ENCODE measurements around the gene PAX7. TPM values are rescaled to one million over a fixed set of nuclear protein-coding genes. Genes with fewer than 3 reads are reported as not detected.

The PAX7 gene
- total and polyA plus RNA-seq, 2 donors (not counting 1 experiment from before 2014, with no cell fraction given) = not detected

GRCh38 chr1:18735224-18735997, 104.8 kb downstream of the PAX7 start:
- Histone ChIP-seq H3K27ac (ENCODE audit: low read length in 2 of 2) (no peak overlapping the region), H3K27me3 (replicated peaks in 1 of 4; ENCODE audit: control extremely low read depth in 1 of 4, control insufficient read depth in 3 of 4, insufficient read depth in 4 of 4, low read length in 3 of 4) (peaks cover 0 to 7% (median 2%) of the 10 kb centered on the region in 4 experiments), H3K9me3 (ENCODE audit: control extremely low read depth in 1 of 3, control insufficient read depth in 2 of 3, insufficient read depth in 1 of 3, low read length in 2 of 3) (peaks cover 0 to 7% (median 0%) of the 10 kb centered on the region in 3 donors), H3K4me2 (replicated peaks; ENCODE audit: low read depth, low read length, poor library complexity, severe bottlenecking) (no peak overlapping the region), H3K79me2 (ENCODE audit: control insufficient read depth, insufficient read depth, low read length) (no peaks in the 10 kb centered on the region), H3K36me3 (replicated peaks in 1 of 2; ENCODE audit: control extremely low read depth in 1 of 2, control insufficient read depth in 1 of 2, extremely low read depth in 1 of 2, insufficient read depth in 2 of 2, low read length in 1 of 2) (no peaks in the 10 kb centered on the region), H4K20me1 (ENCODE audit: control insufficient read depth, insufficient read depth, low read length, poor library complexity, severe bottlenecking) (no peaks in the 10 kb centered on the region), H3K4me3 (ENCODE audit: control extremely low read depth in 1 of 5, extremely low read depth in 1 of 5, insufficient read depth in 1 of 5, low read depth in 2 of 5, low read length in 4 of 5) (no peak overlapping the region), H3K4me1 (ENCODE audit: control insufficient read depth in 2 of 2, insufficient read depth in 2 of 2, low read length in 2 of 2) (no peaks in the 10 kb centered on the region), H2AFZ (ENCODE audit: insufficient read depth, low read depth, low read length, poor library complexity, severe bottlenecking) (no peak overlapping the region), H3K9ac (ENCODE audit: low read length) (no peak overlapping the region)
- ChIA-PET CTCF (no interaction called here), POLR2A (no interaction called here)
- intact Hi-C loops (cut with micrococcal nuclease) = no loop called here
- ATAC-seq (ENCODE audit: low read depth) = no peak
- Mint-ChIP-seq H3K4me1 (no peaks in the 10 kb centered on the region), H3K27ac (no peak overlapping the region), H3K4me3 (no peak overlapping the region), H3K9me3 (ENCODE audit: insufficient read depth) (no peaks in the 10 kb centered on the region), H3K27me3 (peaks cover 26% of the 10 kb centered on the region)
- no peak for DNase-seq
- TF ChIP-seq, protein P1, sequence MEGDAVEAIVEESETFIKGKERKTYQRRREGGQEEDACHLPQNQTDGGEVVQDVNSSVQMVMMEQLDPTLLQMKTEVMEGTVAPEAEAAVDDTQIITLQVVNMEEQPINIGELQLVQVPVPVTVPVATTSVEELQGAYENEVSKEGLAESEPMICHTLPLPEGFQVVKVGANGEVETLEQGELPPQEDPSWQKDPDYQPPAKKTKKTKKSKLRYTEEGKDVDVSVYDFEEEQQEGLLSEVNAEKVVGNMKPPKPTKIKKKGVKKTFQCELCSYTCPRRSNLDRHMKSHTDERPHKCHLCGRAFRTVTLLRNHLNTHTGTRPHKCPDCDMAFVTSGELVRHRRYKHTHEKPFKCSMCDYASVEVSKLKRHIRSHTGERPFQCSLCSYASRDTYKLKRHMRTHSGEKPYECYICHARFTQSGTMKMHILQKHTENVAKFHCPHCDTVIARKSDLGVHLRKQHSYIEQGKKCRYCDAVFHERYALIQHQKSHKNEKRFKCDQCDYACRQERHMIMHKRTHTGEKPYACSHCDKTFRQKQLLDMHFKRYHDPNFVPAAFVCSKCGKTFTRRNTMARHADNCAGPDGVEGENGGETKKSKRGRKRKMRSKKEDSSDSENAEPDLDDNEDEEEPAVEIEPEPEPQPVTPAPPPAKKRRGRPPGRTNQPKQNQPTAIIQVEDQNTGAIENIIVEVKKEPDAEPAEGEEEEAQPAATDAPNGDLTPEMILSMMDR (IDR thresholded peaks at IDR 0.05) = no peak
- TF ChIP-seq EZH2 (IDR thresholded peaks at IDR 0.05; ENCODE audit: borderline replicate concordance, insufficient read depth, low read depth, low read length, poor library complexity, severe bottlenecking) = no peak
- WGBS (ENCODE audit: insufficient coverage) = 87% methylated on average over 14 of the region's 22 CpGs

- Histone ChIP-seq H3K79me2 (ENCODE audit: control insufficient read depth, insufficient read depth, low read length) (no peaks in the 10 kb centered on the region), H2AFZ (ENCODE audit: insufficient read depth, low read depth, low read length, poor library complexity, severe bottlenecking) (no peak overlapping the region), H3K36me3 (replicated peaks in 1 of 2; ENCODE audit: control extremely low read depth in 1 of 2, control insufficient read depth in 1 of 2, extremely low read depth in 1 of 2, insufficient read depth in 2 of 2, low read length in 1 of 2) (no peaks in the 10 kb centered on the region), H4K20me1 (ENCODE audit: control insufficient read depth, insufficient read depth, low read length, poor library complexity, severe bottlenecking) (no peaks in the 10 kb centered on the region), H3K4me1 (ENCODE audit: control insufficient read depth in 2 of 2, insufficient read depth in 2 of 2, low read length in 2 of 2) (no peaks in the 10 kb centered on the region), H3K27ac (ENCODE audit: low read length in 2 of 2) (no peak overlapping the region), H3K4me3 (ENCODE audit: control extremely low read depth in 1 of 5, extremely low read depth in 1 of 5, insufficient read depth in 1 of 5, low read depth in 2 of 5, low read length in 4 of 5) (no peak overlapping the region), H3K27me3 (replicated peaks in 1 of 4; ENCODE audit: control extremely low read depth in 1 of 4, control insufficient read depth in 3 of 4, insufficient read depth in 4 of 4, low read length in 3 of 4) (peaks cover 0 to 7% (median 1%) of the 10 kb centered on the region in 4 experiments), H3K4me2 (replicated peaks; ENCODE audit: low read depth, low read length, poor library complexity, severe bottlenecking) (no peak overlapping the region), H3K9me3 (ENCODE audit: control extremely low read depth in 1 of 3, control insufficient read depth in 2 of 3, insufficient read depth in 1 of 3, low read length in 2 of 3) (peaks cover 0 to 7% (median 0%) of the 10 kb centered on the region in 3 donors), H3K9ac (ENCODE audit: low read length) (no peak overlapping the region)
- H3K9me3 Mint-ChIP-seq (ENCODE audit: insufficient read depth) = no peaks in the 10 kb centered on the region
- H3K27ac Mint-ChIP-seq = no peak overlapping the region
- H3K27me3 Mint-ChIP-seq = peaks cover 31% of the 10 kb centered on the region
- DNase-seq = no peak
- no peak overlapping the region for H3K4me3 Mint-ChIP-seq
- ATAC-seq (ENCODE audit: low read depth) = no peak
- ChIA-PET CTCF (no interaction called here), POLR2A (no interaction called here)
- intact Hi-C loops (cut with micrococcal nuclease) = no loop called here
- TF ChIP-seq, protein P1 (IDR thresholded peaks at IDR 0.05) = no peak
- TF ChIP-seq EZH2 (IDR thresholded peaks at IDR 0.05; ENCODE audit: borderline replicate concordance, insufficient read depth, low read depth, low read length, poor library complexity, severe bottlenecking) = no peak
- no peaks in the 10 kb centered on the region for H3K4me1 Mint-ChIP-seq
- 82% methylated on average over 5 of the region's 6 CpGs for WGBS (ENCODE audit: insufficient coverage)
Observed at GRCh38 chr1:18736958-18737357, 106.3 kb downstream of the PAX7 start.

Data from B cell (primary cell).